MG63 (cell line): Measurements from ENCODE around the gene VLDLR. TPM values are rescaled to one million over a fixed set of nuclear protein-coding genes. Genes with fewer than 3 reads are reported as not detected.
"Not testable (repeated sequence)": the region's sequence is repeated elsewhere in the genome, so short reads cannot be mapped to it uniquely, and the experiment has no call there.

Source experiments
- DNase-seq: peaks from one replicate; pipeline ENCODE4 v3.0.0-alpha.2; 2020
- H3K27me3 ChIP-seq: fragments of 250-450 bp; sonication (Bioruptor Pico); 2 replicates; pipeline ENCODE4 v1.5.1; 2020; ENCODE audit warnings: mild to moderate bottlenecking, moderate library complexity
- H3K36me3 ChIP-seq: fragments of 250-450 bp; sonication (Bioruptor Pico); 2 replicates; pipeline ENCODE4 v1.5.1; 2020; ENCODE audit warnings: mild to moderate bottlenecking, moderate library complexity
- H3K4me3 ChIP-seq: fragments of 250-450 bp; sonication (Bioruptor Pico); 2 replicates; pipeline ENCODE4 v1.5.1; 2020; ENCODE audit warnings: mild to moderate bottlenecking, moderate library complexity
- H3K9me3 ChIP-seq: fragments of 250-450 bp; sonication (Bioruptor Pico); 2 replicates; pipeline ENCODE4 v1.5.1; 2020; ENCODE audit warnings: mild to moderate bottlenecking, moderate library complexity
- total RNA-seq: library from RNA; depleted of rRNA; stranded (reverse); fragments of >200 nt; shearing (Covaris generic); gene quantifications from 2 replicates; pipeline ENCODE4 v1.2.3, GENCODE V29; 2014; ENCODE audit warnings: low replicate concordance; rRNA removed

Gene VLDLR
- total RNA-seq, 1 experiment from 2014 or later = 0.13 TPM

DNA sequence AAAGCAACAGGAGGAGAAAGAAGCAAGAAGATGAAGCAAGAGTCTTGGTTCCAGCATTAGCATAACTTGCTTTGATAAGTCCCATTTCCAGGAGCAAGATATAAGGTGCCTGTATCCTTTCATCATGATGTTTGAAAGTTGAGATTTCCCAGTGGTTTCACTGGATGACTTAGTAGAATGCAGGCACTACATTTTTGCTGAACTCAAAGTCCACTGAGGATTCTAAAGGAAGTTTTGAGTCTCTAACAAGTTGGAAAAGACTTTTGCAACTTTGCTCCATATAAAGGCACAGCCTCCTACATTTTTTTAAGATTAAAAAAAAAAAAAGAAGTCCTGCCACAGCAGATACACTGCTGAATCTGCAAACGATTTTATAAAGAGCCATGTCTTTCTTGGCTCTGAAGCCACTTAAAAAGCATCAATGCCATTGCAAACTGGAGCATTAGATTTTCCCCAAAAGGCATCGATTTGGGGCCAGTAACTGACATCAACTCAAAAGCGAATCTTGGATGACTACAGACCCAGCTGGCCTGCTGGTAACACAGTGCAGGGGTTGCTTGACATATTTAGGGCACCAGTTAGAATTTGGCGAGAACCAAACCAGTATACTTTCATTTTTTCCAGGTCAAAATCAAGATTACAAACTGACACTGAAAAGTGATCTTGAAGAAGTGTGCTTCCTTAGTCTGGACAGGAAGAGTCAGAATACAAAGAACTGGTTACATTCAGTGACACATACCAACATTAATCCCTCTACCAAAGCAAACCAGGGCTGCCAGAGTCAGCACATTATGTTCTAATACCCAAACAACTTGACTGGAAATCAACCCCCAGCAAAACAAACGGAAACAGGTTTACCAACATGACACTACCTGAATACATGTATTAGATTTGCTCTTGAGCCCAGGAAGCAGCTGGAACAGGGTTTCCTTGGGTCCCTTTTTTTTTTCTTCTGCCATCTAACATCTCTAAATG, 56.6 kb downstream of the VLDLR start:
- H3K9me3 ChIP-seq = no peaks in the 10 kb centered on the region
- DNase-seq = no peak
- no peak overlapping the region for H3K4me3 ChIP-seq
- H3K27me3 ChIP-seq = no peaks in the 10 kb centered on the region
- H3K36me3 ChIP-seq = no peaks in the 10 kb centered on the region

DNA sequence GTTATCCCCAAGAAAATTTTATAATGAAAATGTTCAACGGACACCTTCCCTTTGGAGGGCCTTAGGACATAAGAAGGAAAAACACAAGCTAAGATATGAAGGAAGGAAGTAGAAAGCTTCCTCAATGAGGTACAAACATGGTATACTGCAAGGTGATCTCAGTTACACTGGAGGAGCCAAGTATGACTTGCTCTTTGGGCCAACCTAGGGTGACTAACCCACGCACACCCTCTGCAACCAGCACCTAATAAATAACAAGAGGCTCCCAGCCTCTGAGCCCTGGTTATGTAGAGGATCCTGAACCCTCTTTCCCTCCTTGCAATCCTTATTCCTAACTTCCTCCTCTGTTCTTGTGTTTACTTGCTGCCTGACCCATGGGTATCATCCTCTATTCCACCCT, 57.4 kb downstream of the VLDLR start:
- no peak for DNase-seq
- H3K27me3 ChIP-seq = no peaks in the 10 kb centered on the region
- no peaks in the 10 kb centered on the region for H3K36me3 ChIP-seq
- H3K4me3 ChIP-seq = no peak overlapping the region
- no peaks in the 10 kb centered on the region for H3K9me3 ChIP-seq

GRCh38 chr9:2681981-2682380, 60.4 kb downstream of the VLDLR start:
- Histone ChIP-seq H3K9me3 (no peaks in the 10 kb centered on the region), H3K36me3 (no peaks in the 10 kb centered on the region), H3K27me3 (no peaks in the 10 kb centered on the region), H3K4me3 (no peak overlapping the region)
- DNase-seq = no peak

- H3K9me3 ChIP-seq = no peaks in the 10 kb centered on the region
- H3K27me3 ChIP-seq = no peaks in the 10 kb centered on the region
- DNase-seq = no peak
- H3K36me3 ChIP-seq = no peaks in the 10 kb centered on the region
- no peak overlapping the region for H3K4me3 ChIP-seq
Measured at GRCh38 chr9:2686911-2687310, 65.3 kb downstream of the VLDLR start.

DNA sequence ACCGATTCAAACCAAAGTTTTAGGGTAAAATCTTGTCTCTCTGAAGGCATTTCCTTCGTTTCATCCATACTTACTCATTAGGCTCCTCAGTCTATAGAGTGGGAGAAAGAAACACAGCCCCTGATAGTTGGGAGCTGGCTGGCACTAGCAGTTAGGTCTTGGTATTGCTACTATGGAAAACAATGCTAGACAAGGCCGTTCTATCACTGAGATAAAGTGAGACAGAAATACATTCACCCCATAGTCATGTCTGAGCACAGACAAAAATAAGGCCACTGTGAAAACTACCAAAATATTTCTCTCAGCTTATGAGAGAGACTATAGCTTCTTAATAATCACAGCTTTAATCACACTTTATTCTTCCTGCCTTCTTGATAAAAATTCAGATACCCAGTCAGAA, 67.0 kb downstream of the VLDLR start:
- no peaks in the 10 kb centered on the region for H3K36me3 ChIP-seq
- DNase-seq = no peak
- H3K9me3 ChIP-seq = no peaks in the 10 kb centered on the region
- no peaks in the 10 kb centered on the region for H3K27me3 ChIP-seq
- no peak overlapping the region for H3K4me3 ChIP-seq

- no peak overlapping the region for H3K4me3 ChIP-seq
- no peaks in the 10 kb centered on the region for H3K27me3 ChIP-seq
- DNase-seq = no peak
- no peaks in the 10 kb centered on the region for H3K9me3 ChIP-seq
- no peaks in the 10 kb centered on the region for H3K36me3 ChIP-seq
Measured at GRCh38 chr9:2691212-2691611, 69.6 kb downstream of the VLDLR start.

DNA sequence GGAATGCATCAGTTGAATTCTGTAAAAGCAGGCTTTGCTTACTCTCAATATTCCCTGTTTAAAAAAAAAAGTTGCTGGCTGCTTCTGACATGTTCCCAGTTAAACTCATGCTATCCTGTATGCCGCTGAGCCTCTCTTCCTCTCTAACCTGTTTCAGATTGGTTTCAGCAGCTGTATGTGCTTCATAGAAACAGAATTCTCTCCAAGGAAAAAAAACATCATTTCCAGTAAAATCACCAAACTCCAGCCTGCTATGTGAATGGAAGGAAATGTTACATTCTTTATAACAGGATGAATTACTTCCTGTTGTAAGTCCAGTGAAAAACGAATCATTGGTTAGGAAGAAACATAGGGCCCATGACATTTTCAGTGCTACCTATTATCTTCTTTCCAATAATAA, 70.0 kb downstream of the VLDLR start:
- Histone ChIP-seq H3K9me3 (no peaks in the 10 kb centered on the region), H3K4me3 (no peak overlapping the region), H3K27me3 (no peaks in the 10 kb centered on the region), H3K36me3 (no peaks in the 10 kb centered on the region)
- DNase-seq = no peak

DNA sequence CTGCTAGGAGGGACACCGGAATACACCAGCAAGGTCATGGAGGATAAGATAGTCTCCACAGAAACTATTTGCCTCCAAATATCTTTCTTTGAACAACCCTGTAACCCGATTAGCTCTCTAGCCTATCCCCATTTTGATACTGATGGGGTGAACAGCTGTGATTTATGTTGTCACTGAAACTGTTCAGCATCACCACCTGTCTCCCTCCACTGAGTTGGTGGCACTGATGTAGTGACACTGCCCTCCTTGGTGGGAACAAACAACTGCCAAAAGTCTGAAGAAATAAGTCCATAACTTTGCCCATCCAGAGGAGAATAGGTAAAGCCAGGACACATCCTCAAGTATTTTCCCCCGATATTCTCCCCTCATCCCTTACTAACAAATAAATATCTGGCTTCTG, 71.5 kb downstream of the VLDLR start:
- Histone ChIP-seq H3K36me3 (no peaks in the 10 kb centered on the region), H3K27me3 (no peaks in the 10 kb centered on the region), H3K9me3 (no peaks in the 10 kb centered on the region), H3K4me3 (no peak overlapping the region)
- no peak for DNase-seq

DNA sequence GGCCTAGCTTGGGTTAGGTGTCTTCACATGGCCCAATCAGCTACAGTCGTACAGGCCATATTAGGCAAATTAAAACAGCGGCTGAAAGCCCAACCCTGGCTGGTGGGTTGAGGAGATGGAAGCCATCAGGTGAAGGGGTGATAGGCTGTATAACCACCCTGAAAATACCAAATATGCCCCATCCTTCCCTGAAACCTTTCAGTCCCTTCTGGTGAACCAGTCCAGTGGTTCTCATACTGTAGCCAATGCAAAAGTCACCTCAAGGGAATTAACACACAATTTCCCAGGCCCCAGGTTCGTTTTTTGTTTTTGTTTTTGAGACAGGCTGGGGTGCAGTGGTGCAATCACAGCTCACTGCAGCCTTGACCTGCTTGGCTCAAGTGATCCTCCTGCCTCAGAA, 75.9 kb downstream of the VLDLR start:
- H3K27me3 ChIP-seq = no peaks in the 10 kb centered on the region
- no peak overlapping the region for H3K4me3 ChIP-seq
- no peak for DNase-seq
- H3K36me3 ChIP-seq = no peaks in the 10 kb centered on the region
- H3K9me3 ChIP-seq = no peaks in the 10 kb centered on the region

GRCh38 chr9:2700398-2700797, 78.8 kb downstream of the VLDLR start:
- no peak overlapping the region for H3K4me3 ChIP-seq
- no peaks in the 10 kb centered on the region for H3K9me3 ChIP-seq
- H3K27me3 ChIP-seq = no peaks in the 10 kb centered on the region
- no peaks in the 10 kb centered on the region for H3K36me3 ChIP-seq
- no peak for DNase-seq

DNA sequence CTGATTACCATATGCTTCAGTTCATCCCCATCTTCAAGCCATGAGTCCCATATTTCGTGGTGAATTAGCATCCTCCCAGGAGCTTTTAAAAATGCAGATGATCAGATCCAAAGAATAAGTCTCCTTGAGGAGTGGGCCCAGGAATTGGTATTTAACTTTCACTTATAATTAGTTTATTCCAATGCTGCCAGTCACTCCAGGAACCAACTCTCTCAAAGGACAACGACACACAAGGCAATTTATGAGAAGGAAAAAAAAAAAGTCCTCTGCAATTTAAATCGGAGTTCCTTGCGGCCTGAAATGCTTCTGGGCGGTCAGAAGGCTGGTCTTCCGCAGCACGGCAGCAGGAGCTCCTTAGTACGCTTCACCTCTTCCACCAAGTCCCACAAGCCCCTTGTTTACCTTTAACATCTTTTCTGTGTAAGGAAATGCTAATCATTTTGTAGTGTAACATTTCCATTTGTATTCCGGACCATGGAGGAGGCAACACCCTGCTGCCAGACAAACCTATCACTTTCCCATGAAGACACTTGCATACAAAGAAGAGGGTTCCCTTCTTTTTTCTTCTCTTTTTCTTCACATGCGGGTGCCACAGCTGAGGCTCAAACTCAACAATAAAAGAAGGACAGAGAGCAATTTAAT, 79.4 kb downstream of the VLDLR start:
- Histone ChIP-seq H3K9me3 (no peaks in the 10 kb centered on the region), H3K4me3 (no peak overlapping the region), H3K36me3 (no peaks in the 10 kb centered on the region), H3K27me3 (no peaks in the 10 kb centered on the region)
- DNase-seq = no peak

DNA sequence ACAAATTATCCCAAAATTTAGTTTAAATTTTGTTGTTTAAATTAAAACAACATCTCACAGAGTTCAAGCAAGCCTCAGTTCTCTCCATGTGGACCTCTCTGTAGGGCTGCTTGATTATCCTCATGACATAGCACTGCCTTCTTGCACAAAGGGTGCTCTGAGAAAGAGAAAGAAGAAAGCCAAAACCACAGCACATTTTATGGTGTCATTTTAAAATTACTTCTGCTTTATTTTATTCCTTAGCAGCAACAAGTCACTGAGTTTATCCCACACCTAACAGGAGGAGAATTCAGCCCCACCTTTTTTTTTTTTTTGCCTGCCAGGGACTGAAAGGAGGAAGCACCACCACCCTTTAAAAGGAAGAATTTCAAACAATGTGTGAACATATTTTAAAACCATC, 82.9 kb downstream of the VLDLR start:
- no peak for DNase-seq
- Histone ChIP-seq H3K9me3 (no peaks in the 10 kb centered on the region), H3K36me3 (no peaks in the 10 kb centered on the region), H3K27me3 (no peaks in the 10 kb centered on the region), H3K4me3 (no peak overlapping the region)

- H3K36me3 ChIP-seq, H3K27me3 ChIP-seq: not testable (repeated sequence)
Measured at GRCh38 chr9:2707256-2707655, 85.7 kb downstream of the VLDLR start.

More at GRCh38 chr9:2707256-2707655, 85.7 kb downstream of the VLDLR start:
- not testable (repeated sequence) for H3K4me3 ChIP-seq, H3K9me3 ChIP-seq, DNase-seq

Other genes starting within 250 kb of the VLDLR start
- not detected in 2 replicates for gene KCNV2, start 95.7 kb downstream of the VLDLR start, total RNA-seq
- gene PUM3, start 222.3 kb downstream of the VLDLR start, total RNA-seq = 31.2 and 50.5 TPM in 2 replicates